T-helper 1 cell treated with Interleukin-12 subunit alpha and Interleukin-12 subunit beta and Interleukin-4 antibody, amounts not matched to agents 30 ng/mL and 1 ng/mL, for 36 hours (primary cell): ENCODE data around the gene MYL3. TPM values are rescaled to one million over a fixed set of nuclear protein-coding genes. Genes with fewer than 3 reads are reported as not detected.

ENCODE experiments used
- intact Hi-C: fragments of 100-400 bp; cut with micrococcal nuclease; formaldehyde crosslinking; loops from one replicate; pipeline ENCODE4 v1.15.1; 2024
- total RNA-seq: library from RNA; stranded (reverse); gene quantifications from 2 replicates; pipeline ENCODE4 v1.2.3, GENCODE V29; 2022

The MYL3 gene
- total RNA-seq, 1 donor from 2014 or later = not detected

DNA sequence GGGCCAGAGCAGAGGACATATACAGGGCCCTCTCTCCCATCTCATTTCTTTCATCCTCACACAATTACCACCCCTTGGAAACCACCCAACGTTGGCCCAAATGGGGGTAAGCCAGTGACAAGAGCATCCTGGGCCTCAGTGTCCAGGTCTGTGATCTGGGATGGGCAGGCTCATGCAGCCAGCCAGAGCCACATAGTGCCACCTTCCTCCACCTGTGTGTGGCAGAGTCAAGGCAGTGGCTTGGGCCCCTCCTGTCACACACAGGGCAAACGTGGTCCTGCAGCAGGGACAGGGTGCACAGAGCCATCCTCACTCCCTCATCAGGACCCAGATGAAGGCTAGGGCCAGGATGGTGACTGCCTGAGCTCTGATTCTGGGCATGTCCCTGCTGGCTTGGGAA, 2.3 kb upstream of the MYL3 start:
- intact Hi-C loops = no loop called here

DNA sequence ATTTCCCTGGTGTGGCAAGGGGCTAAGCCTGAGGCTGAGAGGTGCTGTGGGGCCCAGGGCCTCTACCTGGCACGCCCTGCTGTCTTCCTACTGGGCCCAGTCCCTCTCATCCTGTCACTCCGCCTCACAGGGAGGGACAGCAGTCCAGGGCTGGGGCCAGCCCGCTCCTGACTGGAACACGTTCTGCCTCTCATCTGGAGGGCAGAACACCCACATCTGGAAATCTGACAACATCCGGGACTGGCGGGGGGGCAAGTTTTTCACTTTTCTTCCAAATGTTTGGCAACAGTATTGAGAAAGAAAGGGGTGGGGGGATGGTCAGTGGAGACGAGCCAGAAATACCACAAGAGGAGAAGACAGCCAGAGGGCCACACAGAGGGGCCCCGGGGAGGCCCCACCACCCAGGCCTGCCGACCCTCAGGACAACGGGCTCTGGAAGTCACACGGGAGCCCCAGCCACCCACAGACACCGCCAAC, 1.8 kb upstream of the MYL3 start:
- intact Hi-C loops = no loop called here

DNA sequence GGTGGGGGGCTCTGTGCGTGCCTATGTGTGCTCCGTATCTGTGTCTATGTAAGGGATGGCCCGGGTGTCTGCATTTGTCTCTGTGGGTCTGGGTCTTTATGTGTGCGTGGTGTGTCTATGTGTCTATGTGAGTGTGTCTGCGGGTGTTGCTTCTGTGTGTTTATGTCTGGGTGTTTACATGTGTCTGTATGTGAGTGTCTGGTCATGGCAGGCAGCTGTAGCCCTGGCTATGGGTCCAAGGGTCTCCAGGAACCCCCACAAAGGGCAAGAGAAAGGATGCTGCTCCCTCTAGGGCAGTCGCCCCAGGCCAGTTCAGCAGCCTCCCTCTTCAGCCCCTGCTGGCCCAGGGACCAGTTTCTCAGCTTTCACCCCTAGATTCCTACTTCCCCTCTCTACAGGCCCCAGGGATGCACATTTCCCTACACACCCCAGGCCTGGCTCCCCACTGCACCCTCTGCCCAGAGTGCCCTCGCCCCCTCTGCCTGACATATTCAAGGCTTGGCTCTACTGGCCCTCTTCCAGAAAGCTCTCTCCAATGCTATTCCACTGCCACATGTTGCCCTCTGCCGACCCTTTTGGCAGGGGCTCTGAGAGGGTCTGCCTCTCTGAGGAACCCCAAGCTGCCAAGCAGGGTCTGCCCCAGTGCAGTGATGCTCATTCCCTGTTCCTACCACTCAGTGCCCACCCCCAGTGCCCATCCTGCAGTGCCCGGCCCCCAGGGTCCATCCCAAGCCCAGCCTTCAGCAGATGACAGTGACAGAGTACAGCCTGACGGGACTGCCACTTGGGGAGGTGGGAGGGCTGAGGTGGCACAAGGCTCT, 1.0 kb upstream of the MYL3 start:
- intact Hi-C loops = no loop called here

DNA sequence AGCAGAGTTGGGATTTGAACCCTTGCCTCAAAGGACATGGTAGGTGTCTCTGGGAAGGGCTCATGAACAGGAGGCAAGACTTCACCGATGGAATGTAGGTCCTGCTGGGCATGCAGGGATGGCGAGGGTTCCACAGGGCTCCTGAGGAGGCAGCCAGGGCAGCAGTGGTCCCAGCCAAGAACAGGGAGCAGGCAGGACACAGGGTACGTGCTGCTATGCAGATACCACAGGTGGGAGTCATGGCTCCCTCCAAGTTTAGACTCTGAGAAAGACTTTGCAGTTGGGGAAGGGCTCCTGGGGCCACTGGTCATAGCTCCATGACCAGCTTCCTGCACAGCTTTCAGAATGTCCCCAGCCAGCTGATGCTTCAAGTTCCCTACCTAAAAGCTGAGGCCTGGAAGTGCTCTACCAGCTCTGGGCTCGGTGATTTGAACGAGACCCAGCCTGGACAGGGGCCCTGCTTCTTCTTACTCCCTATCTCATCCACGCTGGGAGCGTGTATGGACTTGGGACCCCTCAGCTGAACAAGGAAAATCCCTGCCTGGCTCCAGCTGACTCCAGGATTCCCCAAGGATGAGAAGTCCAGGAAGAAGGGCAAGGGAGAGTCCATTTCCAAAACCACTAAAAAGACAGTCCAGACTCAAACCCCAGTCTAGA, 747 bp downstream of the MYL3 start:
- intact Hi-C loops = no loop called here

DNA sequence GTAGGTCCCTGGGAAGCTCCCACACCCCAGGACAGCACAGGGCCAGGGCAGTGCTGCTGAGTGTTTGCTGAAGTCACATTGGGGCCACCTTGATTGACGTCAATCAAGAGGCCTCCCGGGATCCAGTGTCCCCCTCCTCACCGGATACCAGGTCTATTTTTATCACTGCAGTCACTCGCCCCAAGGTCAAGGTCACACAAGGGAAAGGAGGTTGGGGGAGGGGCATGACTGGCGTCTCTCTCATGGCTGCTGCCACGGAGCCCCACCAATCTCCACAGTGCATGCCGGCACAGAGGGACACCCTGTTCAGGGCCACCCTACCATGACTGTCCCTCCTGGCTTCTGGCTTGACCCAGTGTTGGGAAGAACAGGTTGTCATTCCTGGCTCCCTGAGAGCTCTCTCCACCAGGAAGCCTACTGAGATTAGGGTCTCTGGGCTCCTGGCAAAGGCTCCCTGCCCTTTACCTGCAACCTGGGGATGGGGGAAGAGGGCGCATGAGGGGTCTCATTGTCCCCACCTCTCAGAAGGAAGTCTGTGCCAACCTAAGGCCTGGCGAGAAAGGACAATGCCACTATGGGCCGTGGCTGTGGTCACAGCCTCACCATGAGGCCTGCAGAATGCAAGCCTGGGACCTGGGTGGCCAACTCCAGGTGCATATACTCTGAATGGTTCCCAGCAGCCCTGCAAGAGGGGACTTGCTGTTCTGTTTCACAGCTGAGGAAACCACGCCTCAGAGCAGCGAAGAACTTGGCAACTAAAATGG, 1.5 kb downstream of the MYL3 start:
- intact Hi-C loops = no loop called here

DNA sequence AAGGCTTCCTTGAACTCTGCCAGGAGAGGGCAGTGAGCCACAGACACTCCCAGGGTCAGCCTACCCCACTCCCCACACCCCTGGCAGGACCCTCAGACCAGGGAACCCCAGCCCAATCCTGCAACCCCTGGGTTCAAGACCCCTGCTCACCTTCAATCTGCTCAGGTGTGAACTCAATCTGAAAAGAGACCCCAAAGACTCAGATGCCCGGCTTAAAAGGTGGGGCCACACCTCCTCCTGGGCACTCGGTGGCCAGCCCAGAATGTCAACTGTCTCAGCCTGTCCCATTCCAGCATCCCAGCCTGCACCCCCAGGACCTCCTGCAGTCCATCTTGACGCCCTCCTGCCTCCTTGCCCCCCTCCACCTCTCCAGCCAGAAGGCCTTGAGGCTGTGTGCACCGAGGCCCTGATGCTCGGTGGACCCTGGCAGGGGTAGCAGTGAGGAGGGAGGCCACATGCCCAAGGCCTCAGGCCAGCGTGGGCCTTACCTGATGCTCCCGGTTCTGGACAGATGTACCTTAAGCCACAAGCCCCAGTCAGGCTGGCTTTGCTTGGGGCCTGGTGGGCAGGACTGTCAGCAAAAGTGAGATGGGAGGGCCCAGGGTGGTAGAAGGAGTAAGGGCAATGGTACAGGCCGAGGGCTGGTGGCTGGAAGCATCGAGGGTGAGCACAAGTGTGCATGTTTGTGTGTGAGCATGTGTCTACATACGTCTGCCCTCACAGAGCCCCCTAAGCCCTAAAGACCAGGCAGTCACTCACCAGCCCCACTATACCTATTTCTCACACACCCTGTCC, 2.2 kb downstream of the MYL3 start:
- intact Hi-C loops = no loop called here

DNA sequence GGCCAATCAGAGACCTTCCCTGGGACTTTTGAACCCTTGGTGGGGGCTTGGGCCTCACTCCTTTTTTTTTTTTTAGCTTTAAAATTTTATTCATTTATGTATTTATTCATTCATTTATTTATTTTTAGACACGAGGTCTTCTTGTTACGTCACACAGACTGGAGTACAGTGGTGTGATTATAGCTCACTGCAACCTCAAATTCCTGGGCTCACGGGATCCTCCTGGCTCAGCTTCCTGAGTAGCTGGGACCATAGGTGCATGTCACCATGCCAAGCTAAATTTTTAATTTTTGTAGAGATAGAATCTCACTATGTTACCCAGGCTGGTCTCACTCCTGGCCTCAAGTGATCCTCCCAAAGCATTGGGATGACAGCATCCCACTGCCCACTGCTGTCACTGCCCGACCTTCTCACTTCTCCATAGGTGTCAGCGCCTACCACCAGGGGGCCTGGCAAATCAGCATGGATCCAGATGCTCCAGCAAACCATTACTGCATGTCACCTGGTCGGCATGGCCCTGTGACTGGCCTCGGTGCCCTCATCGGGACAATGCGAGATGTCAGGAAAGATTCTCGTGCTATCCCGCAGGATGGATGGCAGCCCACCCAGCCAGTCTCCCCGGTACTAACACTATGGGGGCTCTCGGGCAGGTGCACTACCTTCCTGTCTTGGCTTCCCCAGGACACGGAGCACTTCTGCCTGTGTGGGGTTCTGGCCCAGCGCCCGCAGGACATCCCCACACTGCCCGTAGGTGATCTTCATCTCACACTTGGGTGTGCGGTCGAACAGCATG, 3.0 kb downstream of the MYL3 start:
- intact Hi-C loops = no loop called here

DNA sequence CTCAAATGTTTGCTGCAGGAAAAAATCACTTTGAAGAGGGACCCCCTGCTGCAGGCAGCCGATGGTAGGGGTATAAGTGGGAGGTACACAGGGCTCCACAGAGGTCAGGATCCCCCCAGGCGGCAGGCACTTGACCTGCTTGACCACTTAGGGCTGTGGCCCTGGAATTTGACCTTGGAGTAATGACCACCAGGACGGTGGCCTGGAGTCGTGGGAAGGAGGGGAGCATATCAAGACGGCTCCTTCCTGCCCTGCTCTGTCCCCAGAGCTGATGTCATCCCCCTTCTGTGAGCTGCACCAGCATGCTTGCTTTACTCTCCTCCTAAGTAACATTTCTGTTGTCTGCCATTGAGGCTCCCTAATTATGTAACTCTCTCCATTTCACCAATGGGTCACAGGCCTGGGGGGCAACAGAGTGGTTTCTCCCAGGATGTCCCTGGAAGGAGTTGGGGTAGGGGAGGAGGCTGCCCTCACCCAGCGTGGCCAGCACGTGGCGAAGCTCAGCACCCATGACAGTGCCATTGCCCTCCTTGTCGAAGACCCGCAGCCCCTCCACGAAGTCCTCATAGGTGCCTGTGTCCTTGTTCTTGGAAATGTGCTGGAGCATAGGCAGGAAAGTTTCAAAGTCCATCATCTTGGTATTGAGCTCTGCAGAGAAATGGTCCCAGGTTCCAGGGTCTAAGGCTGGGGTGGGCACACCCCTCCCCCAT, 4.1 kb downstream of the MYL3 start:
- intact Hi-C loops = no loop called here

DNA sequence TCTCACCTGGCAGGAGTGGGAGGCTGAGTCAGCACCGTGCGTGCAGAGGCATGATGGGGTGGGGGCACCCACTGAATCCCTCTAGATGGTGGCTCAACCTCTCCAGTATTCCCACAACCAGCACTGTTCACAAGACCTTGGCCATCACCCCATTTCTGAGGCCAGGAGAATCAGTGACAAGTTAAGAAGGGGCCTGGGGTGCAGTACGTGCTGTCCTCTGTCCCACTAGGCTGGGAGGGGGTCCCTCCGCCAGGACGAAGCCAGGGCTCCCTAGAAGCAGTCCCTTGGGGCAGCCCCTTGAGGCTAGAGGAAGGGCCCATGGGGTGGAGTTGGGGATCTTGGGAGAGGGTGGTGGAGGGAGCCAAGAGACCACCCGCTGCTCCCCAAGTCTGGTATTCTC, 4.8 kb downstream of the MYL3 start:
- intact Hi-C loops = no loop called here

DNA sequence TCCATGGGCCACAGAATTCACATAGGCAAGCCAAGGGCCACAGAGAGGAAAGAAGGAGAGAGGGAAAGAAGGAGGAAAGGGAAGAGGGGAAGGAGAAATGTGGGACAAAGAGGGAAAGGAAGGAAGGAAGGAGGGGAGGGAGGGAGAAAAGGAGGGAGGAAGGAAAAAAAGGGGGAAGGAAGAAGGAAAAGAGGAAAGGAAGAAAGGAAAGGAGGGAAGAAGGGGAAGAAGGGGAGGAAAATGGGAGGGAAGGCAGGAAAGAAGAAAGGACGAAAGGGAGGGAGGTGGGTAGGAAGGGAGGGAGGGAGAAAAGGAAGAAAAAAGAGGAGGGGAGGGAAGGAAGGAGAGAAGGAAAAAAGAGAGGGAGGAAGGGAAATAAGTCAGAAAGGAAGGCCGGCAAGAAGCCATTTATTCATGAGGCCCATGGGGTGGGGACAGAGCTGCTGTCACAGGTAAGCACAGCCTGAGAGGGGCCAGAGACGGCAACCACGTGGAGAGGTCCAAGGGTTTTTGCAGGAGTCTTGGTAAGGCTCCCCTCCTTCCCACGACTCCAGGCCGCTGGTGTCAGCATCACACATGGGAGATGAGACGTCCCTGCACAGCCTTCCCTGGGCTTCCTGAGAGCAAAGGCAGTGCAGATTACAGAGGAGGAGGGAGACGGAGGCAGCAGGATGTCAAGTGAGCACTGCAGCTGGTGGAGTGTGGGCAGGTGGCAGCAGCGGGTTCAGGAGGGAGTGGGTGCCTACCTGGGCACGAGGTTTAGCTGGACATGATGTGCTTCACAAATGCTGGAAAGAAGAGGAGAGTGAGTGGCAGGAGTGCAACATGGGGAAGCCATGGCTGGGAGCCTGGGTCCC, 5.5 kb downstream of the MYL3 start:
- intact Hi-C loops = no loop called here

DNA sequence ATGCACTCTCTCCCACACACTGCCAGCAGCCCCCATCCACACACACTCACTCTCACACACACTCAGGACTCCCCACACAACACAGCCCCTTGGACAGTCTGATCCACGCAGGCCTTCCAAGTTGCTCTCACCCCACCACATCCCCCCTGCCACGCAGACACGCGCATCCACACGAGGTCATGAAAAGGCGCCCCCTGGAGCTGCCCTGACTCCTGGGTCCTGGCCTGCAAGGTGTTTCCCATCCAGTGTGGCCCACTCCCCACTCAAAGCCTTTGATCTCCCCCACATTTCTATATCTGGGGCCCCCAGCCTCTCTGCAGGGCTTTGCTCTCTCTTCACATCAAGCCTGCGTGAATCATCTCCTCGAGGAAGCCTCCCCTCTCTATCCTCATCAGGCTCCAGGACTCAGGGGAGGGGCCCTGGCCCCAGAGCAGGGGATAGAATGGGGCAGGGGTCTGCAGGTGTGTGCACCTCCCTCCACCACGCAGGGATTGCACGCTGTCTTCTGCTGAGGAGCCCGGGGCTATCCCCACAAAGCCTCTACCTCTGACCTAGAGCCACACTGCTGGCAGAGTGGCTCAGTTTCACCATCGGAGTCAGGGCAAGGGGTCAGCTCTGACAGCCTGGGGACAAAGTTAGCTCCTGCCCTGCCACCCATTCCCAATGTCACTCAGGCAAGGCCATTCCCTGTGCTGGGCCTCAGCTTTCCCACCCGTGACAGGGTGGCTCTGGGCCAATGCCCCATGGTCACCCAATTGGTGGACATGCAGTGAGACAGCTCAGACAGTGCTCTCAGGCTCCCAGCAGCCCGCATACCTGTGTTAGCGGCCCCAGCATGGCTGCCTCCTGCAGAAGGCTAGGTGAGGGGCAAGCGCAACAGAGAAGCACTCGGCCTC, 6.4 kb downstream of the MYL3 start:
- intact Hi-C loops = no loop called here

DNA sequence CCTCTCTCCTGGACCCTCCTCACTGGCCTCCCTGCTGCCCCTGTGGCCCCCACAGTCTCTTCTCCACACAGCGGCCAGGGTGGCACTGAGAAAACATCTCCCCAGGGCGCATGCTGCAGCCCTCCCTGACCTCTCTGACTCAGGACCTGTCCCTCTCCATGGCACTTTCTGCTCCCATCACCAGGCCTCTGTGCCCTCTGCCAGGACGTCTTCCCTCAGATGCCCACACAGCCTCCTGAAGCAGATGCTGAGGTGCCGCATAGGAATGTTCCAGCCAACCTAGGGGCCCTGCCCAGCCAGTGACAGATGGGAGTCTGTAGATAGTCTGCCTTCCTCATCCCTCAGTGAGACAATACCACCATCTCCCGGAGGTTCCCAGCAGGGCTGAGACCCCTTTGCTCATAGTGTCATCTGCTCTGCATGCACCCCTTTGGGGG, 8.7 kb downstream of the MYL3 start:
- intact Hi-C loops = no loop called here

DNA sequence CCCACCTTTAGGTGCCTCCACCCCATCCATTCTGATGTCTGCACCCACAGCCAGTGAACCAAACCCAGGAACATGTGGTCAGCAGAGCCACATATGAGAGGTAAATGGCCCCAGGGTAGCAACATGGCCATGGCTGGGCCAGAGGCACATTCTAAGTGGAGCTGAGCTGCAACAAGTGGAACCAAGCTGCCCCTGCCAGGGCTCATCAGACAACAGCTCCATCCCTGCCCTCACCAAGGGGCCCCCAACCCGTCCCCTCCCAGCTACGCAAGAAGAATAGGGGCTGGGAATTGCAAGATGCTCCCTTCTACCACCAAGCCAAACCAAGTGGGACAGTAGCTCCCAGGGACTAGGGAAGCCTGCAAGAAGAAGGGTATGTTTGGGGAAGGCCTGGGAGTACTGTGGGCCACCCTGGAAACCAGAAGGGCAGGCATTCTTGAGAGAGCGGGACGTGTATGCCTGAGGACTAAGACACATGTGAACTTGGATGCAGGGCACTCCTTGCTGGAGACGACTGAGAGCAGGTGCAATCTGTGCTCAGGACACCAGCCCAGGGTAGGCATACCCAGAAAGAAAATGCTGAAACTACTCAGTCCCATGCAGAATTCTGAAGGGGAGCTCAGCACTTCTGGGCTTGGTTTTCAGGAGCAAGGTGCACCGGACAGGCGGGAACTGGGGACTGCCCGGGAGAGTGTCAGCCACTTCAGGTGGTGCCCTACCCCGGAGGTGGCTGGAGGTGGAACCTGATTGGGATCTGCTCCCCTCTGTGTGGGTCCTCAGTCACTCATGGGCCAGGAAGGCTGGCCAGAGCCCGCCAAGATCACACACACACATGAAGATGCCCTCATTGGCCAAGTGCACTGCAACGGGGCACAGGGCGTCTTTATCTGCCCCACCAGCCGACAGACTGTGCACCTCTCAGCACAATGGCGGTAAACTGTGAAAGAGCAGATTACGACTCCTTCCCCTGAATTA, 9.5 kb downstream of the MYL3 start:
- intact Hi-C loops = no loop called here

DNA sequence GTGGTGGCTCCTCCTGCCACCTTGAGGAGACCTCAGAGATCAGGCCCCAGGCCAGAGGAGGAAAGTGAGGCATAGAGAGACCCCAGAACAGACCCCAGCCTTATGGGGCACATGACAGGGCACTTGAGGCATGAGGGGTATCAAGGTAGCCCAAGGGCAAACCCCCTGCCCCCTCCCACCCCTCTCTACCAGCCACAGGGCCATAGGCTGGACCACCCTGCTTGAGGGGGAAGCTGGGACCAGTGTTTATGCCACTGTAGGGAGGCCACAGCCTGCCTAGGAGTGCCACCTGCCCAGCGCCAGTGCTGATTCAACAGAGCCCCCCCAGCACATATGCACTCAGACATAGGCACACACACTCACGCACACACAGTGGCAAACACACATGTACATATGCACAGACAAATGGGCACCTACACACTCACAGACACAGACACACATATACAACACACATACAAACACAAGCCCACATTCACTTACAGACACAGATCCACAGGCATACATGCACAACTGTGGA, 10.3 kb downstream of the MYL3 start:
- intact Hi-C loops = no loop called here

DNA sequence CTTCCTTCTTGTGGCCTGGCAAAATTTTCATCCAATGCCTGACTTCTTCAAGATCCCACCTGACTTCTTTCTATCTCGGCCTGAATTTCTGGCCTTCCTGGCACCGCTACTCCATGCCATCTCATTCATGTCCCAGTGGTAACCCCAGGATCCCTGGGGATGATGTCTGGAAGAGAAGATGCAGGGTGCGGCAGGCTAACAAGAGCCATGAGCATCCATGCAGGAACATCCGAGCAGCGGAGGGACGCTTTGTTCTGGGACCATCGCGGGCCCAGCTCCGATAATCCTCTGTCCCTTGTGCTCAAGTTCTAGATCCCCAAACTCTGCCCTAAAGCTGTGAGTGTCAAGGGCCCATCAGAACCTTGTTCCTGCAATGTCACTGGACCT, 10.9 kb downstream of the MYL3 start:
- intact Hi-C loops = no loop called here
